SK-N-SH (cell line): ENCODE data around the gene NCBP2L.

Source experiments
- GABPA ChIP-seq: IDR thresholded peaks from 2 replicates; pipeline ENCODE4 v1.4.0; 2012; ENCODE audit warnings: low read depth, mild to moderate bottlenecking
- JUND ChIP-seq: IDR thresholded peaks from 2 replicates; pipeline ENCODE4 v1.4.0; 2012
- MXI1 ChIP-seq: IDR thresholded peaks from 2 replicates; pipeline ENCODE4 v1.6.1; 2012; ENCODE audit warnings: mild to moderate bottlenecking, low read depth, low read length, improper control_type of control experiment
- TAF1 ChIP-seq: IDR thresholded peaks from 2 replicates; pipeline ENCODE4 v1.6.1; 2012; ENCODE audit warnings: low read depth, mild to moderate bottlenecking, low read length, moderate library complexity, borderline replicate concordance
- TF ChIP-seq, protein P1 (sequence below): fragments of 200-600 bp; sonication (generic); IDR thresholded peaks from 2 replicates; pipeline ENCODE4 v1.6.1; 2017; ENCODE audit warnings: antibody characterized with exemption, mild to moderate bottlenecking, moderate library complexity

GRCh38 chrX:107752714-107753113 is 24.8 kb upstream of the NCBP2L start:
- TF ChIP-seq TAF1 (no peak), MXI1 (no peak), GABPA (no peak), JUND (no peak)
- TF ChIP-seq, protein P1, sequence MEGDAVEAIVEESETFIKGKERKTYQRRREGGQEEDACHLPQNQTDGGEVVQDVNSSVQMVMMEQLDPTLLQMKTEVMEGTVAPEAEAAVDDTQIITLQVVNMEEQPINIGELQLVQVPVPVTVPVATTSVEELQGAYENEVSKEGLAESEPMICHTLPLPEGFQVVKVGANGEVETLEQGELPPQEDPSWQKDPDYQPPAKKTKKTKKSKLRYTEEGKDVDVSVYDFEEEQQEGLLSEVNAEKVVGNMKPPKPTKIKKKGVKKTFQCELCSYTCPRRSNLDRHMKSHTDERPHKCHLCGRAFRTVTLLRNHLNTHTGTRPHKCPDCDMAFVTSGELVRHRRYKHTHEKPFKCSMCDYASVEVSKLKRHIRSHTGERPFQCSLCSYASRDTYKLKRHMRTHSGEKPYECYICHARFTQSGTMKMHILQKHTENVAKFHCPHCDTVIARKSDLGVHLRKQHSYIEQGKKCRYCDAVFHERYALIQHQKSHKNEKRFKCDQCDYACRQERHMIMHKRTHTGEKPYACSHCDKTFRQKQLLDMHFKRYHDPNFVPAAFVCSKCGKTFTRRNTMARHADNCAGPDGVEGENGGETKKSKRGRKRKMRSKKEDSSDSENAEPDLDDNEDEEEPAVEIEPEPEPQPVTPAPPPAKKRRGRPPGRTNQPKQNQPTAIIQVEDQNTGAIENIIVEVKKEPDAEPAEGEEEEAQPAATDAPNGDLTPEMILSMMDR: no peak
